Ovary (tissue), 9 donors: Measurements from ENCODE around the gene SHISA9. TPM values are rescaled to one million over a fixed set of nuclear protein-coding genes. Genes with fewer than 3 reads are reported as not detected.

Experiments used
- DNase-seq, 5 donors: peaks; one replicate each; pipeline ENCODE4 v3.0.0-alpha.2; 2019 to 2020
- H3K27ac ChIP-seq, 2 donors: fragments of 200-600 bp; one replicate each; pipeline versions ENCODE4 v1.5.1 to v1.8.0; 2019 to 2022
- H3K27me3 ChIP-seq: fragments of 200-600 bp; one replicate; pipeline ENCODE4 v1.8.0; 2022
- H3K36me3 ChIP-seq: fragments of 200-600 bp; sonication (generic); one replicate; pipeline ENCODE4 v1.5.1; 2019
- H3K4me1 ChIP-seq: one replicate; pipeline ENCODE4 v1.8.1; 2013; ENCODE audit warnings: mild to moderate bottlenecking, moderate library complexity; ENCODE audit not compliant: insufficient read depth
- H3K4me3 ChIP-seq: fragments of 200-600 bp; sonication (generic); one replicate; pipeline ENCODE4 v1.5.1; 2017
- H3K9me3 ChIP-seq, 2 donors: fragments of 200-600 bp in 1 of 2; sonication (generic) in 1 of 2; one replicate each; pipeline versions ENCODE4 v1.5.1 to v1.8.1; 2013 to 2019; ENCODE audit warnings: mild to moderate bottlenecking in 1 of 2, moderate library complexity in 1 of 2
- CTCF ChIP-seq, 3 donors: fragments of 450-650 bp in 2 of 3; fragments of 200-600 bp in 1 of 3; IDR thresholded peaks; one replicate each; pipeline versions ENCODE4 v1.5.1 to v1.8.0; 2016 to 2022; ENCODE audit warnings: antibody characterized with exemption in 3 of 3, mild to moderate bottlenecking in 1 of 3
- EP300 ChIP-seq: sonication (generic); formaldehyde crosslinking; IDR thresholded peaks from one replicate; pipeline ENCODE4 v1.6.1; 2017; ENCODE audit warnings: antibody characterized with exemption
- POLR2A ChIP-seq: fragments of 450-650 bp; IDR thresholded peaks from one replicate; pipeline ENCODE4 v1.6.1; 2017; ENCODE audit warnings: antibody characterized with exemption, mild to moderate bottlenecking, moderate library complexity
- WGBS, 3 donors: extraction: QIAGEN DNeasy Blood & Tissue Kit in 1 of 3; methylation state at CpG; one replicate each; pipeline versions ENCODE4 v1.1.5 to v1.1.7; 2013 to 2017; 5-methylcytosine and 5-hydroxymethylcytosine counted together
- intact Hi-C, 4 donors: fragments of 100-400 bp; cut with DNase I; formaldehyde crosslinking; loops; one replicate each; pipeline versions ENCODE4 v1.11.0 to v1.15.1; 2022 to 2023
- polyA plus RNA-seq, 2 donors: library from polyadenylated mRNA; stranded (reverse); fragments of 200-250 nt in 1 of 2; fragments of 350-450 nt in 1 of 2; fragmentation: Illumina TruSeq in 1 of 2; extraction: RNeasy Lipid Tissue Mini Kit (QIAGEN cat#74804) in 1 of 2; gene quantifications; one replicate each; pipeline ENCODE4 v1.2.3, GENCODE V29; 2013 to 2014
- total RNA-seq, 7 donors: library from RNA; depleted of rRNA in 2 of 7; stranded (reverse); fragments of >200 nt in 2 of 7; fragmentation: NEBNext Ultra II Directional in 3 of 7; extraction: Animal tissue kit (Norgen Biotek cat#: 25700) in 3 of 7; gene quantifications; one replicate each; pipeline versions ENCODE4 v1.1.0 to v1.2.4, GENCODE V29; 2016 to 2023
- donor health status: DM: no; HTN: no; CAD: no; lungs with moderate emphysema.
- donor health status: DM: no; HTN: no; CAD: no.
- donor health status: Bipolar disorder and iron deficiency.
- donor health status: DM: yes; HTN: yes; CAD: no.
- donor health status: DM: no; HTN: no; CAD: no.
- donor health status: DM: yes; HTN: yes; CAD: no.

The SHISA9 gene
- total and polyA plus RNA-seq, 9 donors = 0.03 to 0.47 (median 0.12) TPM; not detected in 3

- H3K4me3 ChIP-seq = no peak overlapping the region
- no peaks in the 10 kb centered on the region for H3K9me3 ChIP-seq
- WGBS, 3 donors = 92 to 98% (median 96%) methylated on average over 5 of the region's 5 CpGs
- no peaks in the 10 kb centered on the region for H3K27me3 ChIP-seq
- no peaks in the 10 kb centered on the region for H3K4me1 ChIP-seq
- intact Hi-C loops = no loop called here
- no peaks in the 10 kb centered on the region for H3K36me3 ChIP-seq
- TF ChIP-seq EP300 (no peak), POLR2A (no peak), CTCF (IDR thresholded peaks at IDR 0.05) (no peak)
- H3K27ac ChIP-seq = no peak overlapping the region
- DNase-seq = no peak
These were observed 216.7 kb downstream of the SHISA9 start for GRCh38 chr16:13118091-13118490.

- WGBS, 3 donors = 39 to 51% (median 49%) methylated on average over 6 of the region's 6 CpGs
- no peak overlapping the region for H3K27ac ChIP-seq
- TF ChIP-seq POLR2A (no peak), EP300 (no peak), CTCF (IDR thresholded peaks at IDR 0.05) (no peak)
- H3K4me1 ChIP-seq = no peaks in the 10 kb centered on the region
- DNase-seq = no peak
- intact Hi-C loops = no loop called here
- no peaks in the 10 kb centered on the region for H3K9me3 ChIP-seq
- no peak overlapping the region for H3K4me3 ChIP-seq
- H3K36me3 ChIP-seq = no peaks in the 10 kb centered on the region
- H3K27me3 ChIP-seq = no peaks in the 10 kb centered on the region
These were observed 218.7 kb downstream of the SHISA9 start for GRCh38 chr16:13120091-13120490.

GRCh38 chr16:13120557-13120956 lies 219.2 kb downstream of the SHISA9 start:
- Histone ChIP-seq H3K9me3 (no peaks in the 10 kb centered on the region), H3K4me1 (no peaks in the 10 kb centered on the region), H3K36me3 (no peaks in the 10 kb centered on the region), H3K4me3 (no peak overlapping the region), H3K27ac (no peak overlapping the region), H3K27me3 (no peaks in the 10 kb centered on the region)
- TF ChIP-seq CTCF (IDR thresholded peaks at IDR 0.05) (no peak), POLR2A (no peak), EP300 (no peak)
- WGBS, 3 donors = 57 to 59% (median 59%) methylated on average over 4 of the region's 4 CpGs
- DNase-seq = no peak
- intact Hi-C loops = no loop called here

- TF ChIP-seq EP300 = no peak
- no peak for TF ChIP-seq CTCF (IDR thresholded peaks at IDR 0.05)
- TF ChIP-seq POLR2A = no peak
- no peaks in the 10 kb centered on the region for H3K4me1 ChIP-seq
- intact Hi-C loops = no loop called here
- H3K36me3 ChIP-seq = no peaks in the 10 kb centered on the region
- no peaks in the 10 kb centered on the region for H3K27me3 ChIP-seq
- WGBS, 3 donors = 83 to 95% (median 92%) methylated on average over 3 of the region's 3 CpGs
- no peak overlapping the region for H3K27ac ChIP-seq
- no peak overlapping the region for H3K4me3 ChIP-seq
- DNase-seq = no peak
- H3K9me3 ChIP-seq = no peaks in the 10 kb centered on the region
These were observed 222.6 kb downstream of the SHISA9 start for GRCh38 chr16:13123991-13124390.

- no peaks in the 10 kb centered on the region for H3K27me3 ChIP-seq
- WGBS, 3 donors = 44 to 54% (median 51%) methylated on average over 2 of the region's 2 CpGs
- no peaks in the 10 kb centered on the region for H3K9me3 ChIP-seq
- H3K4me1 ChIP-seq = no peaks in the 10 kb centered on the region
- H3K27ac ChIP-seq = no peak overlapping the region
- no peaks in the 10 kb centered on the region for H3K36me3 ChIP-seq
- intact Hi-C loops = no loop called here
- no peak overlapping the region for H3K4me3 ChIP-seq
- TF ChIP-seq CTCF (IDR thresholded peaks at IDR 0.05) (no peak), EP300 (no peak), POLR2A (no peak)
- no peak for DNase-seq
These were observed 225.7 kb downstream of the SHISA9 start for GRCh38 chr16:13127144-13127543.
